ENCODE measurements around the gene MMP2.

The MMP2 gene

GRCh38 chr16:55505333-55506015 lies 26.5 kb downstream of the MMP2 start:
- in situ Hi-C loops (cut with MboI; ENCODE audit: low sequenced_read_pairs), result no loop called here
- no peaks in the 10 kb centered on the region for H3K9me3 ChIP-seq
- no peaks in the 10 kb centered on the region for H3K27me3 ChIP-seq (ENCODE audit: low read depth)
- no peaks in the 10 kb centered on the region for H3K36me3 ChIP-seq (replicated peaks)
- H3K4me3 ChIP-seq, result no peak overlapping the region
- H3K4me1 ChIP-seq, result no peaks in the 10 kb centered on the region
- DNase-seq (ENCODE audit: low spot score in 2 of 2), result no peak

- no peaks in the 10 kb centered on the region for H3K36me3 ChIP-seq (replicated peaks)
Measured at GRCh38 chr16:55506083-55506482, 27.1 kb downstream of the MMP2 start.

GRCh38 chr16:55506708-55507107 lies 27.7 kb downstream of the MMP2 start:
- DNase-seq (ENCODE audit: low spot score in 2 of 2), result no peak
- Histone ChIP-seq H3K27me3 (ENCODE audit: low read depth) (no peaks in the 10 kb centered on the region), H3K9me3 (no peaks in the 10 kb centered on the region)

More at GRCh38 chr16:55506083-55506482, 27.1 kb downstream of the MMP2 start:
- Histone ChIP-seq H3K27me3 (ENCODE audit: low read depth) (no peaks in the 10 kb centered on the region), H3K4me1 (no peaks in the 10 kb centered on the region), H3K4me3 (no peak overlapping the region), H3K9me3 (no peaks in the 10 kb centered on the region)
- no peak for DNase-seq (ENCODE audit: low spot score in 2 of 2)
- in situ Hi-C loops (cut with MboI; ENCODE audit: low sequenced_read_pairs), result no loop called here

GRCh38 chr16:55508271-55508921 lies 29.4 kb downstream of the MMP2 start:
- in situ Hi-C loops (cut with MboI; ENCODE audit: low sequenced_read_pairs), result no loop called here
- no peaks in the 10 kb centered on the region for H3K36me3 ChIP-seq (replicated peaks)
- no peaks in the 10 kb centered on the region for H3K27me3 ChIP-seq (ENCODE audit: low read depth)
- no peak for DNase-seq (ENCODE audit: low spot score in 2 of 2)
- H3K4me3 ChIP-seq, result peak overlapping the region; percentile 60
- no peaks in the 10 kb centered on the region for H3K4me1 ChIP-seq
- 0 out of 2 replicates have a peak, but pooled peaks cover 4% of the 10 kb centered on the region for H3K9me3 ChIP-seq

More at GRCh38 chr16:55506708-55507107, 27.7 kb downstream of the MMP2 start:
- Histone ChIP-seq H3K4me1 (no peaks in the 10 kb centered on the region), H3K36me3 (replicated peaks) (no peaks in the 10 kb centered on the region), H3K4me3 (no peak overlapping the region)
- in situ Hi-C loops (cut with MboI; ENCODE audit: low sequenced_read_pairs), result no loop called here

- H3K36me3 ChIP-seq (replicated peaks), result no peaks in the 10 kb centered on the region
- H3K27me3 ChIP-seq (ENCODE audit: low read depth), result no peaks in the 10 kb centered on the region
- peak; percentile 75 to 92 for DNase-seq (ENCODE audit: low spot score in 2 of 2)
- H3K4me3 ChIP-seq, result peak within 1 kb of the TSS; percentile 60
- in situ Hi-C loops (cut with MboI; ENCODE audit: low sequenced_read_pairs), result no loop called here
- 0 out of 2 replicates have a peak, but pooled peaks cover 4% of the 10 kb centered on the region for H3K9me3 ChIP-seq
- no peaks in the 10 kb centered on the region for H3K4me1 ChIP-seq
Measured at GRCh38 chr16:55508941-55509931, 30.2 kb downstream of the MMP2 start, which contains the start of gene LPCAT2. Gene LPCAT2 (plus strand): TSS chr16:55509072. CDS start chr16:55509182, 110 bp downstream.

- in situ Hi-C loops (cut with MboI; ENCODE audit: low sequenced_read_pairs), result no loop called here
- Histone ChIP-seq H3K27me3 (ENCODE audit: low read depth) (no peaks in the 10 kb centered on the region), H3K4me3 (no peak overlapping the region), H3K36me3 (replicated peaks) (no peaks in the 10 kb centered on the region), H3K4me1 (no peaks in the 10 kb centered on the region), H3K9me3 (0 out of 2 replicates have a peak, but pooled peaks cover 4% of the 10 kb centered on the region)
- no peak for DNase-seq (ENCODE audit: low spot score in 2 of 2)
Measured at GRCh38 chr16:55510185-55510805, 31.3 kb downstream of the MMP2 start.

GRCh38 chr16:55512941-55513340 lies 33.9 kb downstream of the MMP2 start:
- Histone ChIP-seq H3K9me3 (0 out of 2 replicates have a peak, but pooled peaks cover 4% of the 10 kb centered on the region), H3K4me1 (no peaks in the 10 kb centered on the region), H3K27me3 (ENCODE audit: low read depth) (no peaks in the 10 kb centered on the region), H3K36me3 (replicated peaks) (no peaks in the 10 kb centered on the region), H3K4me3 (no peak overlapping the region)
- no peak for DNase-seq (ENCODE audit: low spot score in 2 of 2)
- in situ Hi-C loops (cut with MboI; ENCODE audit: low sequenced_read_pairs), result no loop called here

- Histone ChIP-seq H3K4me1 (no peaks in the 10 kb centered on the region), H3K4me3 (no peak overlapping the region), H3K9me3 (0 out of 2 replicates have a peak, but pooled peaks cover 4% of the 10 kb centered on the region), H3K36me3 (replicated peaks) (no peaks in the 10 kb centered on the region), H3K27me3 (ENCODE audit: low read depth) (no peaks in the 10 kb centered on the region)
- in situ Hi-C loops (cut with MboI; ENCODE audit: low sequenced_read_pairs), result no loop called here
- DNase-seq (ENCODE audit: low spot score in 2 of 2), result no peak
Measured at GRCh38 chr16:55513616-55514015, 34.6 kb downstream of the MMP2 start.

GRCh38 chr16:55515111-55515510 lies 36.1 kb downstream of the MMP2 start:
- Histone ChIP-seq H3K9me3 (0 out of 2 replicates have a peak, but pooled peaks cover 4% of the 10 kb centered on the region), H3K4me3 (no peak overlapping the region), H3K4me1 (no peaks in the 10 kb centered on the region), H3K27me3 (ENCODE audit: low read depth) (no peaks in the 10 kb centered on the region), H3K36me3 (replicated peaks) (no peaks in the 10 kb centered on the region)
- in situ Hi-C loops (cut with MboI; ENCODE audit: low sequenced_read_pairs), result no loop called here
- DNase-seq (ENCODE audit: low spot score in 2 of 2), result no peak

- no peak overlapping the region for H3K4me3 ChIP-seq
- H3K4me1 ChIP-seq, result peaks cover 5% of the 10 kb centered on the region
- H3K9me3 ChIP-seq, result no peaks in the 10 kb centered on the region
- in situ Hi-C loops (cut with MboI; ENCODE audit: low sequenced_read_pairs), result no loop called here
- no peaks in the 10 kb centered on the region for H3K36me3 ChIP-seq (replicated peaks)
- no peak for DNase-seq (ENCODE audit: low spot score in 2 of 2)
- H3K27me3 ChIP-seq (ENCODE audit: low read depth), result no peaks in the 10 kb centered on the region
Measured at GRCh38 chr16:55521792-55522191, 42.8 kb downstream of the MMP2 start.

GRCh38 chr16:55526441-55526840 lies 47.4 kb downstream of the MMP2 start:
- H3K36me3 ChIP-seq (replicated peaks), result no peaks in the 10 kb centered on the region
- H3K4me3 ChIP-seq, result no peak overlapping the region
- no peaks in the 10 kb centered on the region for H3K9me3 ChIP-seq
- no peaks in the 10 kb centered on the region for H3K27me3 ChIP-seq (ENCODE audit: low read depth)
- no peak for DNase-seq (ENCODE audit: low spot score in 2 of 2)
- in situ Hi-C loops (cut with MboI; ENCODE audit: low sequenced_read_pairs), result no loop called here
- H3K4me1 ChIP-seq, result peaks cover 5% of the 10 kb centered on the region

GRCh38 chr16:55527885-55528284 lies 48.9 kb downstream of the MMP2 start:
- Histone ChIP-seq H3K27me3 (ENCODE audit: low read depth) (no peaks in the 10 kb centered on the region), H3K4me3 (no peak overlapping the region), H3K36me3 (replicated peaks) (no peaks in the 10 kb centered on the region), H3K9me3 (no peaks in the 10 kb centered on the region), H3K4me1 (peaks cover 5% of the 10 kb centered on the region)
- in situ Hi-C loops (cut with MboI; ENCODE audit: low sequenced_read_pairs), result no loop called here
- no peak for DNase-seq (ENCODE audit: low spot score in 2 of 2)

GRCh38 chr16:55529018-55529417 lies 50.0 kb downstream of the MMP2 start:
- H3K36me3 ChIP-seq (replicated peaks), result no peaks in the 10 kb centered on the region
- H3K4me3 ChIP-seq, result no peak overlapping the region
- in situ Hi-C loops (cut with MboI; ENCODE audit: low sequenced_read_pairs), result no loop called here
- DNase-seq (ENCODE audit: low spot score in 2 of 2), result no peak
- peaks cover 5% of the 10 kb centered on the region for H3K4me1 ChIP-seq
- no peaks in the 10 kb centered on the region for H3K9me3 ChIP-seq
- H3K27me3 ChIP-seq (ENCODE audit: low read depth), result no peaks in the 10 kb centered on the region

Data from HAP-1 (cell line).